Epithelial cell of esophagus (primary cell): Measurements from ENCODE around the gene AHRR.

Experiments used
- DNase-seq: peaks from one replicate; pipeline ENCODE4 v3.0.0; 2010; ENCODE audit warnings: low read depth
- H3K4me3 ChIP-seq: 2 replicates; pipeline ENCODE4 v1.5.1; 2011; ENCODE audit warnings: mild to moderate bottlenecking, low read length, control low read depth
- CTCF ChIP-seq: IDR thresholded peaks from 2 replicates; pipeline ENCODE4 v1.5.1; 2011; ENCODE audit warnings: low read depth, mild to moderate bottlenecking, low read length, control low read depth, inconsistent platforms; ENCODE audit not compliant: insufficient read depth; ENCODE audit errors: missing control alignments

AHRR gene

GRCh38 chr5:435156-435790, 113.8 kb downstream of the AHRR start:
- H3K4me3 ChIP-seq: no peak overlapping the region
- DNase-seq: no peak
- TF ChIP-seq CTCF: no peak

GRCh38 chr5:435961-436640, 114.6 kb downstream of the AHRR start:
- no peak overlapping the region for H3K4me3 ChIP-seq
- peak; percentile 56 for TF ChIP-seq CTCF
- peak; percentile 36 for DNase-seq

GRCh38 chr5:436641-436975, 115.1 kb downstream of the AHRR start:
- no peak for DNase-seq
- no peak overlapping the region for H3K4me3 ChIP-seq
- no peak for TF ChIP-seq CTCF

- no peak for DNase-seq
- H3K4me3 ChIP-seq: no peak overlapping the region
- no peak for TF ChIP-seq CTCF
These were observed 115.8 kb downstream of the AHRR start for GRCh38 chr5:437281-437771.

GRCh38 chr5:438481-438981, 117.0 kb downstream of the AHRR start:
- no peak overlapping the region for H3K4me3 ChIP-seq
- no peak for TF ChIP-seq CTCF
- DNase-seq: no peak

- TF ChIP-seq CTCF: no peak
- DNase-seq: no peak
- H3K4me3 ChIP-seq: no peak overlapping the region
These were observed 117.7 kb downstream of the AHRR start for GRCh38 chr5:439181-439580.
